Psoas muscle (tissue), 8 donors: Measurements from ENCODE around the gene SETD3. TPM values are rescaled to one million over a fixed set of nuclear protein-coding genes. Genes with fewer than 3 reads are reported as not detected.

Experiments
- ATAC-seq, 4 donors: fragments of 200-7000 bp; cut with Tn5 transposase; one replicate each; pipeline ENCODE4 v1.9.1; 2020; ENCODE audit warnings: moderate library complexity in 3 of 4, mild to moderate bottlenecking in 2 of 4
- DNase-seq, 2 donors: peaks; one replicate each; pipeline ENCODE4 v3.0.0-alpha.2; 2020
- H3K27ac ChIP-seq: fragments of 200-600 bp; one replicate; pipeline ENCODE4 v1.8.0; 2022
- H3K27me3 ChIP-seq, 3 donors: fragments of 200-600 bp in 1 of 3; one replicate each; pipeline versions ENCODE4 v1.6.1 to v1.8.0; 2013 to 2022; ENCODE audit warnings: low read length in 2 of 3, mild to moderate bottlenecking in 2 of 3, moderate library complexity in 1 of 3; ENCODE audit not compliant: insufficient read depth in 3 of 3
- H3K36me3 ChIP-seq, 2 donors: fragments of 200-600 bp in 1 of 2; one replicate each; pipeline versions ENCODE4 v1.6.1 to v1.8.0; 2013 to 2022; ENCODE audit warnings: low read depth in 1 of 2, mild to moderate bottlenecking in 1 of 2, moderate library complexity in 1 of 2; ENCODE audit not compliant: insufficient read depth in 1 of 2
- H3K4me1 ChIP-seq: fragments of 200-600 bp; one replicate; pipeline ENCODE4 v1.8.0; 2022
- H3K4me3 ChIP-seq: fragments of 200-600 bp; one replicate; pipeline ENCODE4 v1.8.0; 2022; ENCODE audit warnings: mild to moderate bottlenecking
- H3K9me3 ChIP-seq: fragments of 200-600 bp; one replicate; pipeline ENCODE4 v1.8.0; 2022
- WGBS, 3 donors: extraction: QIAGEN DNeasy Blood & Tissue Kit; methylation state at CpG; one replicate each; pipeline versions ENCODE4 v1.1.6 to v1.1.7; 2013; 5-methylcytosine and 5-hydroxymethylcytosine counted together
- intact Hi-C, 2 donors: fragments of 100-400 bp; cut with DNase I; formaldehyde crosslinking; loops; one replicate each; pipeline versions ENCODE4 v1.11.0 to v1.14.2; 2022
- polyA plus RNA-seq, 3 donors: library from polyadenylated mRNA; stranded (reverse); fragments of 200-250 nt; gene quantifications; one replicate each; pipeline ENCODE4 v1.2.3, GENCODE V29; 2013
- total RNA-seq, 4 donors: library from RNA; stranded (reverse); fragmentation: NEBNext Ultra II Directional in 2 of 4; extraction: Animal tissue kit (Norgen Biotek cat#: 25700) in 2 of 4; gene quantifications; one replicate each; pipeline versions ENCODE4 v1.2.1 to v1.2.4, GENCODE V29; 2021 to 2023
- TF ChIP-seq, protein P1 (sequence below): fragments of 200-600 bp; IDR thresholded peaks from one replicate; pipeline ENCODE4 v1.8.0; 2022; ENCODE audit warnings: antibody characterized with exemption
- donor health status: healthy with polysubstance abuse.
- donor health status: DM: no; HTN: no; CAD: no; lungs with moderate emphysema.
- donor health status: Bipolar disorder and iron deficiency.
- donor health status: healthy.
- donor health status: DM: yes; HTN: yes; CAD: no.
- donor health status: DM: no; HTN: no; CAD: no.
- donor health status: DM: no; HTN: no; CAD: no.
- donor health status: DM: yes; HTN: yes; CAD: no.

The SETD3 gene
- total and polyA plus RNA-seq, 7 donors, result 84.0 to 177 (median 123) TPM

DNA sequence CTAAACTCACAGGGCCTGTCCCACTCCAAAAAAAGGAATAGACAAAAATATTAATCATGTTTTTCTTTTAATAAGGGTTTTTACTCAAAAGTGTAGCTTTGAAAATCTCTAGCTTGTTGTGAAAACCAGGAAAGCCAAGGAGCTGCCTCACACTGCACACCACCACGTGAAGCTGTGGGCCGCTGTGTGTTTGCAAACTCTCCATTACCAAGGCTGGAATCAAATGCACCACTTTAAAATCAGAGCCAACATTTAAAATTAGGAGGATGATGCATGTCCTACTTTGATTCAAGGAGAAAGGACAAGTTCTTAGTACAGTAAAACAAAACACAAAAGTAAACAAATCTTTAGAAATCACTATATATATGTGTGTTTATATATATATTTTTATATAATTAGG, 83.0 kb downstream of the SETD3 start:
- H3K27ac ChIP-seq, result peak overlapping the region; percentile 84
- DNase-seq (no peak), ATAC-seq (peak; percentile 76 to 93 (median 80))
- peaks cover 19% of the 10 kb centered on the region for H3K4me1 ChIP-seq
- WGBS, 3 donors, result 25 to 43% (median 39%) methylated on average over 2 of the region's 2 CpGs
- intact Hi-C loops, result no loop called here
- TF ChIP-seq, protein P1, sequence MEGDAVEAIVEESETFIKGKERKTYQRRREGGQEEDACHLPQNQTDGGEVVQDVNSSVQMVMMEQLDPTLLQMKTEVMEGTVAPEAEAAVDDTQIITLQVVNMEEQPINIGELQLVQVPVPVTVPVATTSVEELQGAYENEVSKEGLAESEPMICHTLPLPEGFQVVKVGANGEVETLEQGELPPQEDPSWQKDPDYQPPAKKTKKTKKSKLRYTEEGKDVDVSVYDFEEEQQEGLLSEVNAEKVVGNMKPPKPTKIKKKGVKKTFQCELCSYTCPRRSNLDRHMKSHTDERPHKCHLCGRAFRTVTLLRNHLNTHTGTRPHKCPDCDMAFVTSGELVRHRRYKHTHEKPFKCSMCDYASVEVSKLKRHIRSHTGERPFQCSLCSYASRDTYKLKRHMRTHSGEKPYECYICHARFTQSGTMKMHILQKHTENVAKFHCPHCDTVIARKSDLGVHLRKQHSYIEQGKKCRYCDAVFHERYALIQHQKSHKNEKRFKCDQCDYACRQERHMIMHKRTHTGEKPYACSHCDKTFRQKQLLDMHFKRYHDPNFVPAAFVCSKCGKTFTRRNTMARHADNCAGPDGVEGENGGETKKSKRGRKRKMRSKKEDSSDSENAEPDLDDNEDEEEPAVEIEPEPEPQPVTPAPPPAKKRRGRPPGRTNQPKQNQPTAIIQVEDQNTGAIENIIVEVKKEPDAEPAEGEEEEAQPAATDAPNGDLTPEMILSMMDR, result no peak
- H3K4me3 ChIP-seq, result no peak overlapping the region
- no peaks in the 10 kb centered on the region for H3K9me3 ChIP-seq
- H3K36me3 ChIP-seq, result peaks cover 12 to 63% of the 10 kb centered on the region in 2 donors
- H3K27me3 ChIP-seq, result no peaks in the 10 kb centered on the region

DNA sequence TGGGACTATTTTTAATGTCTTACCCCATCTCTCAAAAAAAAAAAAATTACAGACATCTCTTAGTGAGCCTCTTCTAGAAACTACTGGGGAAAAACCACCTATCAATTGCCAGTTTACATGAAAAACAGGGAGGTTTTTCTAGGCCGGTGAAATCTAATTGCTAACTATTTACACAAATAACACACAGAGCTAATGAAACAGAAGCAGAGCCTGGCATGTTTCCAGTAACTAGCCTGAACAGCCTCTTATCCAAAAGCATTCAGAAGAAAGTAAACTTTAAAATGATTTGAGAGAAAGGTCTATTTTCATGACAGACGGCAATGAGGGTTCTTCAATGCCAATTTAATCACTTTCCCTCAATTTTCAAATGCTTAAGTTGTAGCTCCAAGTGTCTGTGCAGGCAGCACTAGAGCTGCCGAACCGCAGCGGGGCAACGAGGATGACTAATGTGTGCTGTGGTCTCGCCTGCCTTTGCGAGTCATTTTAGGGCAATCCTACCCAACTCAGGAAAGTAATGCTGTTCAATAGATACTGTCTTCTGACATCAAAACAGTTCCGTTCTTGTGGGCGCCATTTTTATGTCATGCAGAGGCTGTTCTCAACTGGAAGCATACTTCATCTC, 84.6 kb downstream of the SETD3 start:
- Histone ChIP-seq H3K27ac (no peak overlapping the region), H3K4me1 (peaks cover 19% of the 10 kb centered on the region), H3K36me3 (peaks cover 12 to 57% of the 10 kb centered on the region in 2 donors), H3K27me3 (no peaks in the 10 kb centered on the region), H3K9me3 (no peaks in the 10 kb centered on the region), H3K4me3 (no peak overlapping the region)
- DNase-seq (no peak), ATAC-seq (no peak)
- intact Hi-C loops, result no loop called here
- TF ChIP-seq, protein P1, result no peak
- 76 to 92% (median 77%) methylated on average over 10 of the region's 10 CpGs for WGBS, 3 donors

DNA sequence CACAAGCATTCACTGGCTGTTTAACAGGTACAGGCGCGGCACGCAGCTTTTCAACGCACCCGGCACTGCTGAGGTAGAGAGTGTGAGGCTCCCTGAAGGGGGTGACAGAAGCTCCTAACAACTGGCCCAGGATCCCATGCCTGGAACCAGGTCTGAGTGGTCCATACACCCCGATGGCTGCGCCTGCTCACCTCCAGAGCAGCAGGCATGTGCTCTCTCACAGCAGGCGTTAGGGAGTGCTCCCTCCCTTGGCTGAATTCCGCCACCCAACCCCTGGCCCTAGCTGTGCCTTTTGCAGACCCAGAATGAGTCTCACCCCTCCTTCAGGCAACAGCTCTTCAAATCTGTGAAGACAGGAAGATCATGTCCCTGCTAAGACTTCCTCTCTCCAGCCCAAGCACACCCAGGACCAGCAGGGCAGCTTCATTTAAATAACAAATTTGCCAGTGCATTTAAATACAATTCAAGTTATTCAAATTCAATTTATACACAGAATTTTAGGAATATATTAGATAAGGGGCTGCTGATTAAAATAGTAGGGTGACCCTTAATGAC, 86.0 kb downstream of the SETD3 start:
- no peaks in the 10 kb centered on the region for H3K9me3 ChIP-seq
- 88 to 96% (median 95%) methylated on average over 7 to 9 of the region's 9 CpGs for WGBS, 3 donors
- no peak overlapping the region for H3K4me3 ChIP-seq
- no peaks in the 10 kb centered on the region for H3K27me3 ChIP-seq
- DNase-seq (no peak), ATAC-seq (no peak)
- H3K36me3 ChIP-seq, result peaks cover 12 to 45% of the 10 kb centered on the region in 2 donors
- intact Hi-C loops, result no loop called here
- peaks cover 19% of the 10 kb centered on the region for H3K4me1 ChIP-seq
- no peak overlapping the region for H3K27ac ChIP-seq
- TF ChIP-seq, protein P1, result no peak

DNA sequence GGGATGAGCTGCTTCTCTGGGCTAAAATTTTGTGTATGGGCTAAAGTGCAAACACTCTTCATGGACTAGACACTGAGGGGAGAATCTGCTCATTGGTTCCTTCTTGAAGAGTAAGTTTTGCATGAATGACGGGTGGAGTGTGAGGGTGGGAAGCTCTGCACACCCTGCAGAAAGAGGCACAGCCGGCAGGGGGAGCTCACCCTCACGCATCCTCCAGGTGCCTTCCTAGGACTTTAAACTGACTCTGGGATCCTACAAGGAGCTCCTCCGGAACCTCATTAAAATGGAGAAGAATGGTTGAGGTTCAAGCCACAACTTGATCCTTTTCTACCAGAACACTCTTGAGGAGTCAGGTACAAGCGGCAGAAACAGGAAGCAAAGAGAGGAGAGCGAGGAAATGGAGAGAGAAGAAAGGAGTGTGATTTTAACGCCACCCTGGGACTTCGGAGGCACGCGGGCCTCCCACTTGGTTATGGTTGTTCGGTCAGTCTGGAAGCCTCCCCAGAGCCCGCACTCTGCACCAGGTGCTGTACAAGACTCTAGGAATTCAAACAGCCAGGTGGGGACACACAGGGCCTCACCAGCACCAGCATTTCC, 87.5 kb downstream of the SETD3 start:
- 77 to 80% (median 78%) methylated on average over 12 of the region's 12 CpGs for WGBS, 3 donors
- no peaks in the 10 kb centered on the region for H3K27me3 ChIP-seq
- no peak for DNase-seq
- ATAC-seq, result peak; percentile 42 to 62 (median 51)
- TF ChIP-seq, protein P1, result peak; percentile 66
- H3K36me3 ChIP-seq, result peaks cover 5 to 30% of the 10 kb centered on the region in 2 donors
- no peaks in the 10 kb centered on the region for H3K9me3 ChIP-seq
- H3K4me1 ChIP-seq, result peaks cover 19% of the 10 kb centered on the region
- intact Hi-C loops, result no loop called here
- no peak overlapping the region for H3K27ac ChIP-seq
- H3K4me3 ChIP-seq, result no peak overlapping the region
